WERI-Rb-1 (cell line): Measurements from ENCODE around the gene LYZL6.

ENCODE experiments used
- DNase-seq: peaks from one replicate; pipeline ENCODE4 v3.0.0-alpha.2; 2020
- H3K27ac ChIP-seq: fragments of 250-450 bp; sonication (Bioruptor Pico); 2 replicates; pipeline ENCODE4 v1.5.1; 2020; ENCODE audit warnings: mild to moderate bottlenecking, moderate library complexity
- H3K27me3 ChIP-seq: fragments of 250-450 bp; sonication (Bioruptor Pico); 2 replicates; pipeline ENCODE4 v1.5.1; 2021; ENCODE audit warnings: mild to moderate bottlenecking, low read depth, moderate library complexity; ENCODE audit not compliant: insufficient read depth, severe bottlenecking
- H3K36me3 ChIP-seq: fragments of 250-450 bp; sonication (Bioruptor Pico); 2 replicates; pipeline ENCODE4 v1.5.1; 2020; ENCODE audit warnings: mild to moderate bottlenecking, moderate library complexity
- H3K4me3 ChIP-seq: 2 replicates; pipeline ENCODE4 v1.5.1; 2011; ENCODE audit warnings: low read depth, mild to moderate bottlenecking, control low read depth, low read length
- H3K9me3 ChIP-seq: fragments of 250-450 bp; sonication (Bioruptor Pico); 2 replicates; pipeline ENCODE4 v1.5.1; 2021; ENCODE audit warnings: mild to moderate bottlenecking, moderate library complexity; ENCODE audit not compliant: severe bottlenecking
- CTCF ChIP-seq: IDR thresholded peaks from 2 replicates; pipeline ENCODE4 v1.5.1; 2011; ENCODE audit warnings: low read depth, mild to moderate bottlenecking, control low read depth, inconsistent platforms, low read length

The LYZL6 gene

GRCh38 chr17:35943537-35943936 is at the start of gene LYZL6:
Gene LYZL6, minus strand, starts transcription at chr17:35943713. Its CDS starts 4,357 bp downstream, at chr17:35939356.
- Histone ChIP-seq H3K36me3 (no peaks in the 10 kb centered on the region), H3K27me3 (no peaks in the 10 kb centered on the region), H3K27ac (no peak within 1 kb of the TSS), H3K9me3 (no peaks in the 10 kb centered on the region), H3K4me3 (no peak within 1 kb of the TSS)
- no peak for TF ChIP-seq CTCF
- DNase-seq = no peak

GRCh38 chr17:35991075-35991474 is 47.6 kb upstream of the LYZL6 start:
- Histone ChIP-seq H3K27me3 (no peaks in the 10 kb centered on the region), H3K36me3 (no peaks in the 10 kb centered on the region), H3K27ac (no peak overlapping the region), H3K9me3 (no peaks in the 10 kb centered on the region), H3K4me3 (no peak overlapping the region)
- DNase-seq = no peak
- TF ChIP-seq CTCF = no peak

GRCh38 chr17:35988164-35988563 is 44.7 kb upstream of the LYZL6 start:
- DNase-seq = no peak
- Histone ChIP-seq H3K36me3 (no peaks in the 10 kb centered on the region), H3K4me3 (no peak overlapping the region), H3K27me3 (no peaks in the 10 kb centered on the region), H3K27ac (no peak overlapping the region), H3K9me3 (no peaks in the 10 kb centered on the region)
- no peak for TF ChIP-seq CTCF

- Histone ChIP-seq H3K36me3 (no peaks in the 10 kb centered on the region), H3K4me3 (no peak within 1 kb of the TSS), H3K27ac (no peak within 1 kb of the TSS), H3K27me3 (no peaks in the 10 kb centered on the region), H3K9me3 (no peaks in the 10 kb centered on the region)
- no peak for DNase-seq
- TF ChIP-seq CTCF = no peak
Observed at GRCh38 chr17:35986643-35987042, 43.1 kb upstream of the LYZL6 start, which contains the start of gene CCL14. Gene CCL14, minus strand, starts transcription at chr17:35986729. Its CDS starts 80 bp downstream, at chr17:35986649.

GRCh38 chr17:35984140-35984539 is 40.6 kb upstream of the LYZL6 start:
- H3K27ac ChIP-seq = no peak overlapping the region
- H3K27me3 ChIP-seq = no peaks in the 10 kb centered on the region
- DNase-seq = no peak
- no peaks in the 10 kb centered on the region for H3K36me3 ChIP-seq
- H3K9me3 ChIP-seq = no peaks in the 10 kb centered on the region
- no peak for TF ChIP-seq CTCF
- no peak overlapping the region for H3K4me3 ChIP-seq
